HepG2 (cell line): ENCODE measurements around the gene ZBTB21. TPM values are rescaled to one million over a fixed set of nuclear protein-coding genes. Genes with fewer than 3 reads are reported as not detected.

Source experiments
- CENPT ChIP-seq: sonication (generic); formaldehyde crosslinking; IDR thresholded peaks from 2 replicates; pipeline ENCODE4 v1.8.0; 2022; ENCODE audit warnings: low read depth, mild to moderate bottlenecking, moderate library complexity, missing genetic modification reagents
- ZNF577 ChIP-seq: sonication (generic); formaldehyde crosslinking; IDR thresholded peaks from 2 replicates; pipeline ENCODE4 v1.4.0; 2020; ENCODE audit warnings: mild to moderate bottlenecking, low read depth, missing genetic modification reagents, borderline replicate concordance
- polyA plus RNA-seq, 8 experiments: library from polyadenylated mRNA; depleted of rRNA in 3 of 8; stranded (reverse) in 7 of 8; unstranded in 1 of 8; fragments of >200 nt; fragmentation: Illumina TruSeq in 4 of 8; extraction: Trizol in 4 of 8; gene quantifications; 2 replicates each; pipeline versions ENCODE4 v1.2.1 to v1.2.3, GENCODE V29; 2011 to 2016; ENCODE audit warnings: low read depth in 4 of 8, missing spikeins in 1 of 8, mixed read lengths in 1 of 8; ENCODE audit not compliant: insufficient read depth in 1 of 8
- total RNA-seq, 5 experiments: library from RNA; depleted of rRNA; stranded (reverse); fragments of >200 nt; fragmentation: Illumina TruSeq; extraction: Trizol; gene quantifications; 2 replicates each; pipeline ENCODE4 v1.2.3, GENCODE V29; 2016; ENCODE audit warnings: low read depth in 1 of 5
- TF ChIP-seq, protein P1 (sequence below): sonication (generic); formaldehyde crosslinking; IDR thresholded peaks from 2 replicates; pipeline ENCODE4; 2020; ENCODE audit warnings: missing genetic modification reagents, mild to moderate bottlenecking, borderline replicate concordance
- TF ChIP-seq, protein P2 (sequence below): sonication (generic); formaldehyde crosslinking; IDR thresholded peaks from 2 replicates; pipeline ENCODE4 v1.4.0; 2020; ENCODE audit warnings: missing genetic modification reagents

The ZBTB21 gene
- total and polyA plus RNA-seq, 2 of the 13 experiments (the other 11 are each of a cell fraction or from before 2014, with no cell fraction given), result 4.5 to 6.1 TPM

DNA sequence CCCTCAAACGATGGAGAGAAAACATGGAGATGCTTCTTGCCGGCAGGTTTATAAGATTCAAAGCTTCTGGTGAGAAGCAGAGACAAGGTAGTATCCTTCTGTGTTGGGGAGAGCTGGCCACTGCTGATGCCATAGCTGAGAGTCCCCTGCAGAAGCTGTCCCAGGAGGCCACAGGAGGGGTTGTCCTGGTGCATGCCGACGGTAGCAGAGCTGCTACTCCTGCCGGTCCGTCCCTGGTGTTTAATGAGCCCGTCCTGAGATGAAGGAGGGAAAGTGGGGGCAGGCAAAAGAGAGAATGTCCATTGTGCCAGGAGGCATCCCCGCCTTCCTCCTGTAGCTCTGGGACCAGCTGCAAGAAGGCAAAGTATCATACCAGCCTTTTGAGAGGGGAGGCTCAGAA, 46.0 kb downstream of the ZBTB21 start (continued):
- no peak for TF ChIP-seq CENPT (CRISPR knock-in tag)
- TF ChIP-seq, protein P1, sequence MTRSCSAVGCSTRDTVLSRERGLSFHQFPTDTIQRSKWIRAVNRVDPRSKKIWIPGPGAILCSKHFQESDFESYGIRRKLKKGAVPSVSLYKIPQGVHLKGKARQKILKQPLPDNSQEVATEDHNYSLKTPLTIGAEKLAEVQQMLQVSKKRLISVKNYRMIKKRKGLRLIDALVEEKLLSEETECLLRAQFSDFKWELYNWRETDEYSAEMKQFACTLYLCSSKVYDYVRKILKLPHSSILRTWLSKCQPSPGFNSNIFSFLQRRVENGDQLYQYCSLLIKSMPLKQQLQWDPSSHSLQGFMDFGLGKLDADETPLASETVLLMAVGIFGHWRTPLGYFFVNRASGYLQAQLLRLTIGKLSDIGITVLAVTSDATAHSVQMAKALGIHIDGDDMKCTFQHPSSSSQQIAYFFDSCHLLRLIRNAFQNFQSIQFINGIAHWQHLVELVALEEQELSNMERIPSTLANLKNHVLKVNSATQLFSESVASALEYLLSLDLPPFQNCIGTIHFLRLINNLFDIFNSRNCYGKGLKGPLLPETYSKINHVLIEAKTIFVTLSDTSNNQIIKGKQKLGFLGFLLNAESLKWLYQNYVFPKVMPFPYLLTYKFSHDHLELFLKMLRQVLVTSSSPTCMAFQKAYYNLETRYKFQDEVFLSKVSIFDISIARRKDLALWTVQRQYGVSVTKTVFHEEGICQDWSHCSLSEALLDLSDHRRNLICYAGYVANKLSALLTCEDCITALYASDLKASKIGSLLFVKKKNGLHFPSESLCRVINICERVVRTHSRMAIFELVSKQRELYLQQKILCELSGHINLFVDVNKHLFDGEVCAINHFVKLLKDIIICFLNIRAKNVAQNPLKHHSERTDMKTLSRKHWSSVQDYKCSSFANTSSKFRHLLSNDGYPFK (CRISPR knock-in tag), result no peak
- TF ChIP-seq ZNF577, result no peak
- TF ChIP-seq, protein P2, sequence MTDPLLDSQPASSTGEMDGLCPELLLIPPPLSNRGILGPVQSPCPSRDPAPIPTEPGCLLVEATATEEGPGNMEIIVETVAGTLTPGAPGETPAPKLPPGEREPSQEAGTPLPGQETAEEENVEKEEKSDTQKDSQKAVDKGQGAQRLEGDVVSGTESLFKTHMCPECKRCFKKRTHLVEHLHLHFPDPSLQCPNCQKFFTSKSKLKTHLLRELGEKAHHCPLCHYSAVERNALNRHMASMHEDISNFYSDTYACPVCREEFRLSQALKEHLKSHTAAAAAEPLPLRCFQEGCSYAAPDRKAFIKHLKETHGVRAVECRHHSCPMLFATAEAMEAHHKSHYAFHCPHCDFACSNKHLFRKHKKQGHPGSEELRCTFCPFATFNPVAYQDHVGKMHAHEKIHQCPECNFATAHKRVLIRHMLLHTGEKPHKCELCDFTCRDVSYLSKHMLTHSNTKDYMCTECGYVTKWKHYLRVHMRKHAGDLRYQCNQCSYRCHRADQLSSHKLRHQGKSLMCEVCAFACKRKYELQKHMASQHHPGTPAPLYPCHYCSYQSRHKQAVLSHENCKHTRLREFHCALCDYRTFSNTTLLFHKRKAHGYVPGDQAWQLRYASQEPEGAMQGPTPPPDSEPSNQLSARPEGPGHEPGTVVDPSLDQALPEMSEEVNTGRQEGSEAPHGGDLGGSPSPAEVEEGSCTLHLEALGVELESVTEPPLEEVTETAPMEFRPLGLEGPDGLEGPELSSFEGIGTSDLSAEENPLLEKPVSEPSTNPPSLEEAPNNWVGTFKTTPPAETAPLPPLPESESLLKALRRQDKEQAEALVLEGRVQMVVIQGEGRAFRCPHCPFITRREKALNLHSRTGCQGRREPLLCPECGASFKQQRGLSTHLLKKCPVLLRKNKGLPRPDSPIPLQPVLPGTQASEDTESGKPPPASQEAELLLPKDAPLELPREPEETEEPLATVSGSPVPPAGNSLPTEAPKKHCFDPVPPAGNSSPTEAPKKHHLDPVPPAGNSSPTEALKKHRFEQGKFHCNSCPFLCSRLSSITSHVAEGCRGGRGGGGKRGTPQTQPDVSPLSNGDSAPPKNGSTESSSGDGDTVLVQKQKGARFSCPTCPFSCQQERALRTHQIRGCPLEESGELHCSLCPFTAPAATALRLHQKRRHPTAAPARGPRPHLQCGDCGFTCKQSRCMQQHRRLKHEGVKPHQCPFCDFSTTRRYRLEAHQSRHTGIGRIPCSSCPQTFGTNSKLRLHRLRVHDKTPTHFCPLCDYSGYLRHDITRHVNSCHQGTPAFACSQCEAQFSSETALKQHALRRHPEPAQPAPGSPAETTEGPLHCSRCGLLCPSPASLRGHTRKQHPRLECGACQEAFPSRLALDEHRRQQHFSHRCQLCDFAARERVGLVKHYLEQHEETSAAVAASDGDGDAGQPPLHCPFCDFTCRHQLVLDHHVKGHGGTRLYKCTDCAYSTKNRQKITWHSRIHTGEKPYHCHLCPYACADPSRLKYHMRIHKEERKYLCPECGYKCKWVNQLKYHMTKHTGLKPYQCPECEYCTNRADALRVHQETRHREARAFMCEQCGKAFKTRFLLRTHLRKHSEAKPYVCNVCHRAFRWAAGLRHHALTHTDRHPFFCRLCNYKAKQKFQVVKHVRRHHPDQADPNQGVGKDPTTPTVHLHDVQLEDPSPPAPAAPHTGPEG (CRISPR knock-in tag), result no peak
